SU-DHL-6 (cell line): Measurements from ENCODE around the gene GKAP1.

Experiments
- EZH2phosphoT487 ChIP-seq: fragments of 200-600 bp; sonication (generic), shearing (Covaris generic); conservative IDR thresholded peaks from 2 replicates; pipeline ENCODE4 v1.6.1; 2018; ENCODE audit warnings: mild to moderate bottlenecking, antibody characterized with exemption, low read length, moderate library complexity, mixed read lengths
- TF ChIP-seq, protein P1 (sequence below): fragments of 200-600 bp; sonication (generic); IDR thresholded peaks from one replicate; pipeline ENCODE4 v1.5.1; 2017; ENCODE audit warnings: antibody characterized with exemption, mild to moderate bottlenecking, low read length, moderate library complexity; ENCODE audit not compliant: insufficient read depth, poor library complexity, severe bottlenecking

GRCh38 chr9:83772860-83773259, 44.7 kb downstream of the GKAP1 start:
- TF ChIP-seq, protein P1, sequence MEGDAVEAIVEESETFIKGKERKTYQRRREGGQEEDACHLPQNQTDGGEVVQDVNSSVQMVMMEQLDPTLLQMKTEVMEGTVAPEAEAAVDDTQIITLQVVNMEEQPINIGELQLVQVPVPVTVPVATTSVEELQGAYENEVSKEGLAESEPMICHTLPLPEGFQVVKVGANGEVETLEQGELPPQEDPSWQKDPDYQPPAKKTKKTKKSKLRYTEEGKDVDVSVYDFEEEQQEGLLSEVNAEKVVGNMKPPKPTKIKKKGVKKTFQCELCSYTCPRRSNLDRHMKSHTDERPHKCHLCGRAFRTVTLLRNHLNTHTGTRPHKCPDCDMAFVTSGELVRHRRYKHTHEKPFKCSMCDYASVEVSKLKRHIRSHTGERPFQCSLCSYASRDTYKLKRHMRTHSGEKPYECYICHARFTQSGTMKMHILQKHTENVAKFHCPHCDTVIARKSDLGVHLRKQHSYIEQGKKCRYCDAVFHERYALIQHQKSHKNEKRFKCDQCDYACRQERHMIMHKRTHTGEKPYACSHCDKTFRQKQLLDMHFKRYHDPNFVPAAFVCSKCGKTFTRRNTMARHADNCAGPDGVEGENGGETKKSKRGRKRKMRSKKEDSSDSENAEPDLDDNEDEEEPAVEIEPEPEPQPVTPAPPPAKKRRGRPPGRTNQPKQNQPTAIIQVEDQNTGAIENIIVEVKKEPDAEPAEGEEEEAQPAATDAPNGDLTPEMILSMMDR: no peak
- TF ChIP-seq EZH2phosphoT487: no peak
